ENCODE measurements around the gene BIRC7.
"Not testable (repeated sequence)": the region's sequence is repeated elsewhere in the genome, so short reads cannot be mapped to it uniquely, and the experiment has no call there.

Gene BIRC7

GRCh38 chr20:63205896-63206295 lies 29.8 kb upstream of the BIRC7 start:
- no peak for DNase-seq (ENCODE audit: extremely low read depth in 1 of 2, low read depth in 1 of 2)

DNA sequence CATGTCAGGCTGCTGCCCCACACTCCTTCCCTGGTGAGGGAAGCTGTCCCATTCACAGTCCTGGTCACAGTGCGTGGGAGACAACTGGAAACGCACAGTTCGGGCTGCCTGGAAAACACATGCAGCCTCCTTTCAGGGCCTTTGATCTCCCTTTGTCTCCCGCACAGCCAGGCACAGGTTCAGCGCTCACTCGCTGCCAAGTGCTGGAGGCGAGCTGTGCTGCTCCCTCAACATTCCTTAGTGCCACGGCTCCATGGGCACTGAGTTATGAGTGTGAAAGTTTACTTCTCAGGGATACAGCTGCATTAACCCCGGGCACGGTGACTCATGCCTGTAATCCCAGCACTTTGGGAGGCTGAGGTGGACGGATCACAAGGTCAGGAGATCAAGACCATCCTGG lies 28.8 kb upstream of the BIRC7 start:
- DNase-seq (ENCODE audit: extremely low read depth in 1 of 2, low read depth in 1 of 2): no peak

DNA sequence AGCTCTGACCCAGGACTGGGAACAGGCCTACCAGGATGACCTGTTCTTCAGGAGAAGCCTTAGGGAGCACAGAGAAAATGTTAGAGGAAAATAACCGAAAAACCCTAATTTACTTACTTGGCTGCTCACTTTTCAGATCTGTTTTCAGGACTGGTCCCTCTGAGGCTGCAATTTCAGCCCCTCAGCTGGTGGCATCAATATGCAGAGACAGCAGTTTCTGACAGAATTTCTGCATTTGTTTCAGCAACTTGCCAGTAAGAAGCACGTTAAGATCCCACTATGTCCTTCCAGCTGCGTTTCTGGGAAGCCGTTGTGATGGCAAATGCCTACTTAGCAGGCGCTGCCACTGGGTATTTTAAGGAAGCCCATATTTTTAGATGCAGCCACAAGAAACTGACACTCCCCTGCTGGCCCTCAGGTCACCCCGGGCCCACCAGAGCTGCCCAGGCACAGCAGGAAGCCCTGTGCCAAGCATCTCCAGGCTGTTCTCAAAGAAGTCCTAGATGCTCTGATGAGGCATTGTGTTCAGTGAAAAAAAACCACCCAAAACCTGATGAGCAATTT lies 27.3 kb upstream of the BIRC7 start:
- DNase-seq (ENCODE audit: extremely low read depth in 1 of 2, low read depth in 1 of 2): no peak

GRCh38 chr20:63210011-63210605 lies 25.6 kb upstream of the BIRC7 start:
- no peak for DNase-seq (ENCODE audit: extremely low read depth in 1 of 2, low read depth in 1 of 2)

- no peak for DNase-seq (ENCODE audit: extremely low read depth in 1 of 2, low read depth in 1 of 2)
Observed at GRCh38 chr20:63212393-63212730, 23.3 kb upstream of the BIRC7 start.

- no peak for DNase-seq (ENCODE audit: extremely low read depth in 1 of 2, low read depth in 1 of 2)
Observed at GRCh38 chr20:63212792-63213191, 22.9 kb upstream of the BIRC7 start.

GRCh38 chr20:63214514-63214913 lies 21.2 kb upstream of the BIRC7 start:
- DNase-seq (ENCODE audit: extremely low read depth in 1 of 2, low read depth in 1 of 2): no peak

DNA sequence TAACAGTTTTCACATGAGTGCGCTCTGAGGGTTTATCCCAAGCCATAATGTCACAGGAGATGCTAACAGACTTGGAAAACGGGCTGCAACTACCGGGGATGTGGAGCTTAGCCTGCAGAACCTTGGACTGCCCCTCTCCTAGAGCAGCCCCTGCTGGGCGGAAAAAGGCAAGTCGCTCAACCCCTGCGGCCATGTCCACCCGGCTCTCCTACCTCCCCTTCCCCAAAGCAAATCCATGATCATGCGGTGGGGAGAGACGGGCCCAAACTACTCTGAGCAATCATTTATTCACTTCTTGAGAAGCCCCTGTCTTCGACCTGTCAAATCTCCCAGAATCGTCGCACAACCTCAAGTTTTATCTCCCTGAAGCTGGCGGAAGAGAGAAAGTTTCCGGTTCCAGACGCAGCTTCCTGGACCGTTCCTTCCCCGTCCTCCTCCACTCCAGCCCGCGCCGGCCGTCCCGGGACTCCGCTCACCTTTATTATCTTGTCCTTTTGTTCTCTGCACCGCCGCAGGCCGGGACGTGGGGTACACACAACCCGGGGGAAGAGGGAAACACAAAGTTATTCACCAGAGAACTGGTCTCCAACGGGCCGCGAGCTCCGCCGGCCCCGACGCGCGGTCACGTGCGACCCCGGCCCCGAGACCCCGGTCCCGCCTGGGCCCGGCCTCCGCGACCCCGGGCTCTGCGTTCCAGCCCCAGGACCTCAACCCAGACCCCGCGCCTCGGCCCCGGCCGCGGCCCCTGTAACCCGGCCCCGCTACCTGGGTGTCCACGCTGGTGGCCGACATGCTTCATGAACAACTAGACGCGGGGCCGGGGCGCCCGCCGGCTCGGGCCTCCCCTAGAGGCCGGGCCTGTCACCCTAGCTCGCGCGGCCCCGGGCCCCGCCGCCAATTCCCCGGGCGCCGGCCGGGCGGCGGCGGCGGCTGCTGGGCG lies 20.3 kb upstream of the BIRC7 start:
- no peak for DNase-seq (ENCODE audit: extremely low read depth in 1 of 2, low read depth in 1 of 2)

- peak; percentile 94 for DNase-seq (ENCODE audit: extremely low read depth in 1 of 2, low read depth in 1 of 2)
Observed at GRCh38 chr20:63216041-63216848, 19.5 kb upstream of the BIRC7 start, which contains the start of gene YTHDF1. YTHDF1 (minus strand) TSS chr20:63216131; CDS start chr20:63215892, 239 bp downstream.

- DNase-seq (ENCODE audit: extremely low read depth in 1 of 2, low read depth in 1 of 2): no peak
Observed at GRCh38 chr20:63216849-63217471, 18.7 kb upstream of the BIRC7 start.

DNA sequence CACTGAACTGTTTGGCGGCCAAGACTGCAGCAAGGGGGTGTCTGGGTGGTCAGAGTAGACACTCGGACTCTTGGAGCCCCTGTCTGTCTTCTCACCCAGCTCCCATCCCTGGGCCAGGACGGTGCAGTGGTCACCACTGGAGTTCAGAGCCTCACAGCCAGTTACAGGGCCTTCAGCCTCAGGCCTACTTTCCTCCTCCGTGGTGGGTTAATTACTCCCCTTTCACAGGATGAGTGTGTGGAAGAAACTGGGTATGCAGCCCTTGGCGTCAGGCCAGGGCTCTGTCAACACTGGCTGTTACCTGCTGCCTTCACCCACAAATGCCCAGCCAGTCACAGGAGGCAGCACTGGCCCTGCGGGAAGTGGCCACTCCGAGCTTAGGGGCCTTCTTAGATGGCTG lies 18.0 kb upstream of the BIRC7 start:
- DNase-seq (ENCODE audit: extremely low read depth in 1 of 2, low read depth in 1 of 2): no peak

DNA sequence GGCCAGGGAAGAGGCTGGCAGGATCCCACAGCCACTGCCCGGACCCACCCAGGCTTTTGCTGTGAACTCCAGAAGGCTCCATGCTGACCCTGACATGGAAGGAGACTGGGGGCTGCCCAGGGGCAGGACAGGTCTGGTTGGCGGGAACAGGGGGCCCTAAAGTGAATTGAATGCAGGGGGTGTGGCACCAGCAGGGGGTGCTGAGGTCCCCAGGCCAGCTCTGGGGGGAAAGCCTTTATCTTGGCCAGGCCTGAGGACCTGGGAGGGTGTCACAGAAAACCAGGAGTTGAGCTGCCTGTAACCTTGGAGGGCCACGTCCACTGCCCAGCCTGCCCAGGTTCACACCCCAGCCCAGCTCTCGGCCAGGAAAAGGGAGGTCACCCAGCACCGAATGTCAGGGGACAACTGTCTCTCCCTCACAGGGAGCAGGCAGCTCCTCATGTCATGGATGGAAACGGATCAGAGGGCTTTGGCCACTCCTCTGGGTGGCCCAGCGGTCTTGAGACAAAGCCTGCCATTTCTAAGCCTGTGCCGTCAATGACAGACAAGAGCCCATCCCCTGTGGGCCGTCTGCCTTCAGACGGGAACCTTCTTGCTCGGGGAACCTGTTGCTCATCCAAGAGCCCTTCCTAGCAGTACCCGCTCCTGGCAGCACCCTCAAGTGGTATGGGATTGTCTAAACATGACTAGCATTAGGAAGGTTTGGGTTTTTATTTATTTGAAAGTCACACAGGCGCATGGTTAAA lies 16.8 kb upstream of the BIRC7 start:
- DNase-seq (ENCODE audit: extremely low read depth in 1 of 2, low read depth in 1 of 2): no peak

DNA sequence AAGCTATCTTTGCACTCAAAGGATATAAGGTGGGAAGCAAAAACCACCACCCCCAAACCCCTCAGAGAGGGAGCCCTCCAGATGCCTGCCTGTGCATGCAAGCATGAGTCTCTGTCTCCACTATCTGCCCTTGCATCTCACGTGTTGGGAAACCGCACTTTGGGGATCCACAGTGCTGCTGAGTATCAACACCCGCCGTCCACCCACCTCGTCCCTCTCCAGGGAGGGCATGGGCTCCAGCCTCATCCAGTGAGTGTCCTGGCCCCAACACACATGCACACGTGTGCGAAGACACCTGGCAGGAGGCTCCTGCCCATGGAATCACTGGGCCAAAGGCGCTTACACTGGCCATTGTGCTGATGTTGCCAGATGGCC lies 16.3 kb upstream of the BIRC7 start:
- DNase-seq (ENCODE audit: extremely low read depth in 1 of 2, low read depth in 1 of 2): no peak

- no peak for DNase-seq (ENCODE audit: extremely low read depth in 1 of 2, low read depth in 1 of 2)
Observed at GRCh38 chr20:63219866-63220521, 15.7 kb upstream of the BIRC7 start.

GRCh38 chr20:63220696-63221399 lies 14.9 kb upstream of the BIRC7 start:
- no peak for DNase-seq (ENCODE audit: extremely low read depth in 1 of 2, low read depth in 1 of 2)

GRCh38 chr20:63221400-63222053 lies 14.2 kb upstream of the BIRC7 start:
- not testable (repeated sequence) for DNase-seq (ENCODE audit: extremely low read depth in 1 of 2, low read depth in 1 of 2)

GRCh38 chr20:63222541-63222940 lies 13.2 kb upstream of the BIRC7 start:
- DNase-seq (ENCODE audit: extremely low read depth in 1 of 2, low read depth in 1 of 2): no peak

- no peak for DNase-seq (ENCODE audit: extremely low read depth in 1 of 2, low read depth in 1 of 2)
Observed at GRCh38 chr20:63223121-63223825, 12.4 kb upstream of the BIRC7 start.

Data from stimulated activated CD8-positive, alpha-beta memory T cell treated with anti-CD3 and anti-CD28 coated beads, Interleukin-7, amount 100 ng/mL, for 48 hours (primary cell).